ENCODE results near the gene ANKS1B. TPM values are rescaled to one million over a fixed set of nuclear protein-coding genes. Genes with fewer than 3 reads are reported as not detected.
"Not testable (repeated sequence)": the region's sequence is repeated elsewhere in the genome, so short reads cannot be mapped to it uniquely, and the experiment has no call there.

Gene ANKS1B
- total RNA-seq, 1 donor = not detected

GRCh38 chr12:99042226-99042625, 942.5 kb downstream of the ANKS1B start:
- DNase-seq (ENCODE audit: low read depth in 2 of 3, low spot score in 2 of 3) = no peak

GRCh38 chr12:99039367-99040120, 945.2 kb downstream of the ANKS1B start:
- no peak for DNase-seq (ENCODE audit: low read depth in 2 of 3, low spot score in 2 of 3)

- no peak for DNase-seq (ENCODE audit: low read depth in 2 of 3, low spot score in 2 of 3)
Observed at GRCh38 chr12:99036566-99036965, 948.2 kb downstream of the ANKS1B start.

GRCh38 chr12:99035803-99036202, 948.9 kb downstream of the ANKS1B start:
- no peak for DNase-seq (ENCODE audit: low read depth in 2 of 3, low spot score in 2 of 3)

GRCh38 chr12:99034201-99034600, 950.5 kb downstream of the ANKS1B start:
- not testable (repeated sequence) for DNase-seq (ENCODE audit: low read depth in 2 of 3, low spot score in 2 of 3)

GRCh38 chr12:99029511-99030271, 955.0 kb downstream of the ANKS1B start:
- DNase-seq (ENCODE audit: low read depth in 2 of 3, low spot score in 2 of 3) = no peak

- DNase-seq (ENCODE audit: low read depth in 2 of 3, low spot score in 2 of 3) = no peak
Observed at GRCh38 chr12:99027461-99027860, 957.3 kb downstream of the ANKS1B start.

- DNase-seq (ENCODE audit: low read depth in 2 of 3, low spot score in 2 of 3) = no peak
Observed at GRCh38 chr12:99027055-99027393, 957.7 kb downstream of the ANKS1B start.

- DNase-seq (ENCODE audit: low read depth in 2 of 3, low spot score in 2 of 3) = no peak
Observed at GRCh38 chr12:99026332-99027054, 958.2 kb downstream of the ANKS1B start.

GRCh38 chr12:99024870-99025269, 959.9 kb downstream of the ANKS1B start:
- DNase-seq (ENCODE audit: low read depth in 2 of 3, low spot score in 2 of 3) = no peak

GRCh38 chr12:99024191-99024590, 960.5 kb downstream of the ANKS1B start:
- no peak for DNase-seq (ENCODE audit: low read depth in 2 of 3, low spot score in 2 of 3)

GRCh38 chr12:99020871-99021270, 963.9 kb downstream of the ANKS1B start:
- DNase-seq (ENCODE audit: low read depth in 2 of 3, low spot score in 2 of 3) = no peak

GRCh38 chr12:99019798-99020197, 964.9 kb downstream of the ANKS1B start:
- no peak for DNase-seq (ENCODE audit: low read depth in 2 of 3, low spot score in 2 of 3)

- DNase-seq (ENCODE audit: low read depth in 2 of 3, low spot score in 2 of 3) = no peak
Observed at GRCh38 chr12:99017971-99018370, 966.8 kb downstream of the ANKS1B start.

- DNase-seq (ENCODE audit: low read depth in 2 of 3, low spot score in 2 of 3) = no peak
Observed at GRCh38 chr12:99009654-99010296, 975.0 kb downstream of the ANKS1B start.

GRCh38 chr12:99005601-99006000, 979.1 kb downstream of the ANKS1B start:
- no peak for DNase-seq (ENCODE audit: low read depth in 2 of 3, low spot score in 2 of 3)

- DNase-seq (ENCODE audit: low read depth in 2 of 3, low spot score in 2 of 3) = no peak
Observed at GRCh38 chr12:99004799-99005466, 979.8 kb downstream of the ANKS1B start.

GRCh38 chr12:99002731-99003130, 982.0 kb downstream of the ANKS1B start:
- DNase-seq (ENCODE audit: low read depth in 2 of 3, low spot score in 2 of 3) = no peak

- no peak for DNase-seq (ENCODE audit: low read depth in 2 of 3, low spot score in 2 of 3)
Observed at GRCh38 chr12:99002156-99002555, 982.6 kb downstream of the ANKS1B start.

GRCh38 chr12:98999559-98999958, 985.2 kb downstream of the ANKS1B start:
- no peak for DNase-seq (ENCODE audit: low read depth in 2 of 3, low spot score in 2 of 3)
